DND-41 (cell line): ENCODE measurements around the gene SUPT3H.

Experiments
- ATAC-seq: fragments of 200-7000 bp; cut with Tn5 transposase; 3 replicates; pipeline ENCODE4 v1.9.1; 2021; ENCODE audit warnings: low read depth; ENCODE audit not compliant: insufficient read depth
- DNase-seq: peaks from one replicate; pipeline ENCODE4 v3.0.0-alpha.2; 2020
- H2AFZ ChIP-seq: 2 replicates; pipeline ENCODE4 v1.6.0; 2012; ENCODE audit warnings: low read depth, low read length
- H3K27ac ChIP-seq: 2 replicates; pipeline ENCODE4 v1.5.1; 2012; ENCODE audit warnings: low read length, inconsistent platforms
- H3K27me3 ChIP-seq: fragments of 200-600 bp; sonication (generic); 2 replicates; pipeline ENCODE4 v1.6.0; 2012; ENCODE audit warnings: low read length, mild to moderate bottlenecking, inconsistent platforms; ENCODE audit not compliant: insufficient read depth, poor library complexity
- H3K36me3 ChIP-seq: 2 replicates; pipeline ENCODE4 v1.5.1; 2012; ENCODE audit warnings: low read length, inconsistent platforms; ENCODE audit not compliant: insufficient read depth
- H3K4me1 ChIP-seq: 2 replicates; pipeline ENCODE4 v1.5.1; 2012; ENCODE audit warnings: mild to moderate bottlenecking, low read length; ENCODE audit not compliant: insufficient read depth
- H3K4me2 ChIP-seq: 2 replicates; pipeline ENCODE4 v1.6.0; 2012; ENCODE audit warnings: mild to moderate bottlenecking, moderate library complexity, low read length, inconsistent platforms; ENCODE audit not compliant: insufficient read depth
- H3K4me3 ChIP-seq, 2 experiments: fragments of 200-600 bp in 1 of 2; shearing (Covaris generic) in 1 of 2; 2 replicates each; pipeline ENCODE4 v1.5.1; 2012 to 2016; ENCODE audit warnings: inconsistent platforms in 2 of 2, low read length in 2 of 2, mild to moderate bottlenecking in 2 of 2, low read depth in 1 of 2, moderate library complexity in 1 of 2
- H3K79me2 ChIP-seq: 2 replicates; pipeline ENCODE4 v1.6.0; 2012; ENCODE audit warnings: low read length, inconsistent platforms; ENCODE audit not compliant: insufficient read depth
- H3K9ac ChIP-seq: 2 replicates; pipeline ENCODE4 v1.6.0; 2012; ENCODE audit warnings: low read depth, mild to moderate bottlenecking, inconsistent platforms, low read length, moderate library complexity
- H3K9me3 ChIP-seq: 2 replicates; pipeline ENCODE4 v1.5.1; 2012; ENCODE audit warnings: low read length, moderate library complexity, mild to moderate bottlenecking, inconsistent platforms; ENCODE audit not compliant: insufficient read depth, severe bottlenecking
- H4K20me1 ChIP-seq: 2 replicates; pipeline ENCODE4 v1.6.0; 2012; ENCODE audit warnings: low read length; ENCODE audit not compliant: insufficient read depth
- EZH2 ChIP-seq: IDR thresholded peaks from 3 replicates; pipeline ENCODE4 v1.6.1; 2012; ENCODE audit warnings: borderline replicate concordance, low read depth, mild to moderate bottlenecking, moderate library complexity, low read length, inconsistent platforms; ENCODE audit not compliant: severe bottlenecking
- TF ChIP-seq, protein P1 (sequence below): IDR thresholded peaks from 2 replicates; pipeline ENCODE4 v1.5.1; 2012; ENCODE audit warnings: borderline replicate concordance, low read length, moderate library complexity, mild to moderate bottlenecking; ENCODE audit not compliant: poor library complexity, severe bottlenecking; ENCODE audit errors: extremely low read depth

The SUPT3H gene

GRCh38 chr6:44869321-44869897 is 508.3 kb downstream of the SUPT3H start:
- DNase-seq: no peak
- Histone ChIP-seq H3K79me2 (no peaks in the 10 kb centered on the region), H3K9me3 (peaks cover 5% of the 10 kb centered on the region), H2AFZ (no peak overlapping the region), H3K4me2 (no peak overlapping the region), H3K27me3 (no peaks in the 10 kb centered on the region), H3K36me3 (no peaks in the 10 kb centered on the region), H3K4me3 (no peak overlapping the region), H3K27ac (no peak overlapping the region), H3K4me1 (no peaks in the 10 kb centered on the region), H3K9ac (no peak overlapping the region), H4K20me1 (no peaks in the 10 kb centered on the region)
- ATAC-seq: no peak
- TF ChIP-seq EZH2: no peak
- TF ChIP-seq, protein P1, sequence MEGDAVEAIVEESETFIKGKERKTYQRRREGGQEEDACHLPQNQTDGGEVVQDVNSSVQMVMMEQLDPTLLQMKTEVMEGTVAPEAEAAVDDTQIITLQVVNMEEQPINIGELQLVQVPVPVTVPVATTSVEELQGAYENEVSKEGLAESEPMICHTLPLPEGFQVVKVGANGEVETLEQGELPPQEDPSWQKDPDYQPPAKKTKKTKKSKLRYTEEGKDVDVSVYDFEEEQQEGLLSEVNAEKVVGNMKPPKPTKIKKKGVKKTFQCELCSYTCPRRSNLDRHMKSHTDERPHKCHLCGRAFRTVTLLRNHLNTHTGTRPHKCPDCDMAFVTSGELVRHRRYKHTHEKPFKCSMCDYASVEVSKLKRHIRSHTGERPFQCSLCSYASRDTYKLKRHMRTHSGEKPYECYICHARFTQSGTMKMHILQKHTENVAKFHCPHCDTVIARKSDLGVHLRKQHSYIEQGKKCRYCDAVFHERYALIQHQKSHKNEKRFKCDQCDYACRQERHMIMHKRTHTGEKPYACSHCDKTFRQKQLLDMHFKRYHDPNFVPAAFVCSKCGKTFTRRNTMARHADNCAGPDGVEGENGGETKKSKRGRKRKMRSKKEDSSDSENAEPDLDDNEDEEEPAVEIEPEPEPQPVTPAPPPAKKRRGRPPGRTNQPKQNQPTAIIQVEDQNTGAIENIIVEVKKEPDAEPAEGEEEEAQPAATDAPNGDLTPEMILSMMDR: no peak

- no peak overlapping the region for H3K4me2 ChIP-seq
- no peaks in the 10 kb centered on the region for H3K36me3 ChIP-seq
- no peak overlapping the region for H3K4me3 ChIP-seq
- no peak overlapping the region for H3K27ac ChIP-seq
- peaks cover 5% of the 10 kb centered on the region for H3K9me3 ChIP-seq
- no peaks in the 10 kb centered on the region for H4K20me1 ChIP-seq
- H3K4me1 ChIP-seq: no peaks in the 10 kb centered on the region
- ATAC-seq (no peak), DNase-seq (no peak)
- no peak overlapping the region for H2AFZ ChIP-seq
- H3K79me2 ChIP-seq: no peaks in the 10 kb centered on the region
- TF ChIP-seq, protein P1: no peak
- TF ChIP-seq EZH2: no peak
- H3K27me3 ChIP-seq: no peaks in the 10 kb centered on the region
- H3K9ac ChIP-seq: no peak overlapping the region
These were observed 508.8 kb downstream of the SUPT3H start for GRCh38 chr6:44868910-44869309.

DNA sequence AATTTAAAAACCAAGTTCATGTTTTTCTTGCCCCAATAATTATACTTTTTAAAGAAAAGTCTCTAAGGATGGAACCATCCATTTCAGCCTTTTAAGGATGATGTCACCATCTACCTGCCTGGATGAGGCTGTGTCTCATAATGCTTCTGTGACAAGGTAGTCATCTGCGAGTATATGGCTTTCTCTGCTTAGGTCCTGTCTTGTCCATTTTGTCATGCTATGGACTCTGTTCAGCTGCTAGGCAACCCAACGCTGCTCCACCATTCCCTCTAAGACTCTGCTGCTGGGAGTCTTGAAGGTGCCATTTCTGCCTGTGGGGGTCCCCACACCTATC is 509.4 kb downstream of the SUPT3H start:
- Histone ChIP-seq H3K4me2 (no peak overlapping the region), H3K79me2 (no peaks in the 10 kb centered on the region), H4K20me1 (no peaks in the 10 kb centered on the region), H3K9me3 (peaks cover 5% of the 10 kb centered on the region), H3K4me1 (no peaks in the 10 kb centered on the region), H3K36me3 (no peaks in the 10 kb centered on the region), H3K27me3 (no peaks in the 10 kb centered on the region), H3K9ac (no peak overlapping the region), H2AFZ (no peak overlapping the region), H3K4me3 (no peak overlapping the region), H3K27ac (no peak overlapping the region)
- DNase-seq: no peak
- ATAC-seq: no peak
- TF ChIP-seq, protein P1: no peak
- no peak for TF ChIP-seq EZH2
